ENCODE results near the gene TRAPPC14.

TRAPPC14 gene

GRCh38 chr7:100177045-100178001 is 18.8 kb upstream of the TRAPPC14 start, which contains the start of the genes GPC2 and STAG3:
Gene GPC2 (minus strand): TSS chr7:100177381. CDS start chr7:100177199, 182 bp downstream.
Gene STAG3 (plus strand): TSS chr7:100177918. CDS start chr7:100180557, 2,639 bp downstream.
- peak within 1 kb of the TSS; percentile 80 for H3K4me3 Mint-ChIP-seq
- peaks cover 3% of the 10 kb centered on the region for H3K9me3 Mint-ChIP-seq
- H3K27ac Mint-ChIP-seq: peak within 1 kb of the TSS; percentile 44
- H3K36me3 Mint-ChIP-seq (ENCODE audit: low read depth): no peaks in the 10 kb centered on the region
- peaks cover 36% of the 10 kb centered on the region for H3K4me1 Mint-ChIP-seq (ENCODE audit: low read depth)
- DNase-seq: peak; percentile 99
- no peaks in the 10 kb centered on the region for H3K27me3 Mint-ChIP-seq

- no peaks in the 10 kb centered on the region for H3K36me3 Mint-ChIP-seq (ENCODE audit: low read depth)
- peak overlapping the region; percentile 80 for H3K4me3 Mint-ChIP-seq
- no peak overlapping the region for H3K27ac Mint-ChIP-seq
- DNase-seq: peak; percentile 27
- no peaks in the 10 kb centered on the region for H3K27me3 Mint-ChIP-seq
- peaks cover 3% of the 10 kb centered on the region for H3K9me3 Mint-ChIP-seq
- H3K4me1 Mint-ChIP-seq (ENCODE audit: low read depth): peaks cover 31% of the 10 kb centered on the region
Observed at GRCh38 chr7:100176096-100177044, 17.8 kb upstream of the TRAPPC14 start.

GRCh38 chr7:100175296-100175935 is 16.9 kb upstream of the TRAPPC14 start:
- H3K27me3 Mint-ChIP-seq: peaks cover 2% of the 10 kb centered on the region
- H3K9me3 Mint-ChIP-seq: peaks cover 2% of the 10 kb centered on the region
- H3K36me3 Mint-ChIP-seq (ENCODE audit: low read depth): no peaks in the 10 kb centered on the region
- H3K4me1 Mint-ChIP-seq (ENCODE audit: low read depth): peaks cover 28% of the 10 kb centered on the region
- peak; percentile 28 for DNase-seq
- H3K4me3 Mint-ChIP-seq: no peak overlapping the region
- peak overlapping the region; percentile 41 for H3K27ac Mint-ChIP-seq

GRCh38 chr7:100174582-100174981 is 16.1 kb upstream of the TRAPPC14 start:
- Mint-ChIP-seq H3K27ac (no peak overlapping the region), H3K9me3 (no peaks in the 10 kb centered on the region), H3K4me3 (no peak overlapping the region), H3K27me3 (peaks cover 2% of the 10 kb centered on the region), H3K4me1 (ENCODE audit: low read depth) (peaks cover 33% of the 10 kb centered on the region), H3K36me3 (ENCODE audit: low read depth) (no peaks in the 10 kb centered on the region)
- DNase-seq: no peak

- H3K4me1 Mint-ChIP-seq (ENCODE audit: low read depth): peaks cover 39% of the 10 kb centered on the region
- no peaks in the 10 kb centered on the region for H3K36me3 Mint-ChIP-seq (ENCODE audit: low read depth)
- H3K9me3 Mint-ChIP-seq: no peaks in the 10 kb centered on the region
- peak overlapping the region; percentile 11 for H3K27ac Mint-ChIP-seq
- no peak overlapping the region for H3K4me3 Mint-ChIP-seq
- H3K27me3 Mint-ChIP-seq: peaks cover 2% of the 10 kb centered on the region
- no peak for DNase-seq
Observed at GRCh38 chr7:100173806-100174495, 15.4 kb upstream of the TRAPPC14 start.

- Mint-ChIP-seq H3K9me3 (no peaks in the 10 kb centered on the region), H3K4me3 (peak overlapping the region; percentile 57), H3K4me1 (ENCODE audit: low read depth) (peaks cover 55% of the 10 kb centered on the region), H3K27me3 (peaks cover 2% of the 10 kb centered on the region), H3K27ac (peak overlapping the region; percentile 18), H3K36me3 (ENCODE audit: low read depth) (no peaks in the 10 kb centered on the region)
- no peak for DNase-seq
Observed at GRCh38 chr7:100171840-100172239, 13.3 kb upstream of the TRAPPC14 start.

GRCh38 chr7:100171087-100171681 is 12.7 kb upstream of the TRAPPC14 start:
- peaks cover 55% of the 10 kb centered on the region for H3K4me1 Mint-ChIP-seq (ENCODE audit: low read depth)
- H3K9me3 Mint-ChIP-seq: no peaks in the 10 kb centered on the region
- peak overlapping the region; percentile 4 for H3K4me3 Mint-ChIP-seq
- H3K27me3 Mint-ChIP-seq: peaks cover 2% of the 10 kb centered on the region
- no peak overlapping the region for H3K27ac Mint-ChIP-seq
- peak; percentile 58 for DNase-seq
- H3K36me3 Mint-ChIP-seq (ENCODE audit: low read depth): no peaks in the 10 kb centered on the region

GRCh38 chr7:100170101-100170897 is 11.8 kb upstream of the TRAPPC14 start:
- H3K9me3 Mint-ChIP-seq: no peaks in the 10 kb centered on the region
- H3K27me3 Mint-ChIP-seq: peaks cover 2% of the 10 kb centered on the region
- no peaks in the 10 kb centered on the region for H3K36me3 Mint-ChIP-seq (ENCODE audit: low read depth)
- no peak for DNase-seq
- no peak overlapping the region for H3K27ac Mint-ChIP-seq
- H3K4me1 Mint-ChIP-seq (ENCODE audit: low read depth): peaks cover 59% of the 10 kb centered on the region
- H3K4me3 Mint-ChIP-seq: peak overlapping the region; percentile 4

- H3K27ac Mint-ChIP-seq: peak overlapping the region; percentile 66
- peak; percentile 52 for DNase-seq
- H3K9me3 Mint-ChIP-seq: no peaks in the 10 kb centered on the region
- peaks cover 2% of the 10 kb centered on the region for H3K27me3 Mint-ChIP-seq
- H3K36me3 Mint-ChIP-seq (ENCODE audit: low read depth): no peaks in the 10 kb centered on the region
- peak overlapping the region; percentile 72 for H3K4me3 Mint-ChIP-seq
- peaks cover 62% of the 10 kb centered on the region for H3K4me1 Mint-ChIP-seq (ENCODE audit: low read depth)
Observed at GRCh38 chr7:100169147-100169850, 10.8 kb upstream of the TRAPPC14 start.

GRCh38 chr7:100167912-100168323 is 9.4 kb upstream of the TRAPPC14 start:
- Mint-ChIP-seq H3K4me3 (peak overlapping the region; percentile 72), H3K27ac (peak overlapping the region; percentile 79), H3K27me3 (peaks cover 2% of the 10 kb centered on the region), H3K9me3 (no peaks in the 10 kb centered on the region), H3K4me1 (ENCODE audit: low read depth) (peaks cover 76% of the 10 kb centered on the region), H3K36me3 (ENCODE audit: low read depth) (no peaks in the 10 kb centered on the region)
- no peak for DNase-seq

GRCh38 chr7:100166970-100167911 is 8.7 kb upstream of the TRAPPC14 start:
- Mint-ChIP-seq H3K36me3 (ENCODE audit: low read depth) (no peaks in the 10 kb centered on the region), H3K9me3 (no peaks in the 10 kb centered on the region), H3K27me3 (peaks cover 2% of the 10 kb centered on the region), H3K27ac (peak overlapping the region; percentile 88), H3K4me3 (peak overlapping the region; percentile 72), H3K4me1 (ENCODE audit: low read depth) (peaks cover 79% of the 10 kb centered on the region)
- no peak for DNase-seq

Data from activated T-cell treated with anti-CD3 and anti-CD28 coated beads, Interleukin-2, amount 50 U/mL, for 24 hours (primary cell).